GM21367 (cell line): ENCODE measurements around the gene GBP1.
"Not testable (repeated sequence)": the region's sequence is repeated elsewhere in the genome, so short reads cannot be mapped to it uniquely, and the experiment has no call there.

Source experiments
- ATAC-seq: cut with Tn5 transposase; IDR thresholded peaks from one replicate; pipeline ENCODE4 v1.9.1; 2021; ENCODE audit not compliant: unreplicated experiment

The GBP1 gene

GRCh38 chr1:89051955-89052312 is 13.1 kb downstream of the GBP1 start:
- no peak for ATAC-seq

GRCh38 chr1:89051300-89051954 is 13.6 kb downstream of the GBP1 start:
- ATAC-seq: no peak

GRCh38 chr1:89050649-89051033 is 14.4 kb downstream of the GBP1 start:
- ATAC-seq: no peak

GRCh38 chr1:89049901-89050648 is 14.9 kb downstream of the GBP1 start:
- ATAC-seq: not testable (repeated sequence)

GRCh38 chr1:89049187-89049586 is 15.8 kb downstream of the GBP1 start:
- not testable (repeated sequence) for ATAC-seq

- no peak for ATAC-seq
These were observed 17.3 kb downstream of the GBP1 start for GRCh38 chr1:89047734-89048133.

- ATAC-seq: peak; percentile 49
These were observed 18.5 kb downstream of the GBP1 start for GRCh38 chr1:89046318-89047183.

- no peak for ATAC-seq
These were observed 19.9 kb downstream of the GBP1 start for GRCh38 chr1:89044970-89045721.

- no peak for ATAC-seq
These were observed 21.1 kb downstream of the GBP1 start for GRCh38 chr1:89043940-89044339.

- no peak for ATAC-seq
These were observed 22.5 kb downstream of the GBP1 start for GRCh38 chr1:89042491-89042890.

GRCh38 chr1:89041721-89042120 is 23.3 kb downstream of the GBP1 start:
- no peak for ATAC-seq

GRCh38 chr1:89041119-89041641 is 23.8 kb downstream of the GBP1 start:
- ATAC-seq: peak; percentile 87

GRCh38 chr1:89040315-89040626 is 24.7 kb downstream of the GBP1 start:
- no peak for ATAC-seq

GRCh38 chr1:89037186-89037585 is 27.8 kb downstream of the GBP1 start:
- no peak for ATAC-seq

GRCh38 chr1:89035080-89035479 is 29.9 kb downstream of the GBP1 start:
- no peak for ATAC-seq

- not testable (repeated sequence) for ATAC-seq
These were observed 31.0 kb downstream of the GBP1 start for GRCh38 chr1:89034004-89034403.

GRCh38 chr1:89029051-89029450 is 36.0 kb downstream of the GBP1 start:
- not testable (repeated sequence) for ATAC-seq

- no peak for ATAC-seq
These were observed 39.1 kb downstream of the GBP1 start for GRCh38 chr1:89025928-89026327.

- ATAC-seq: no peak
These were observed 42.0 kb downstream of the GBP1 start for GRCh38 chr1:89023026-89023425.

GRCh38 chr1:89022167-89022959 is 42.6 kb downstream of the GBP1 start, which contains the start of gene GBP3:
Gene GBP3 (minus strand): TSS chr1:89022866. CDS start chr1:89020721, 2,145 bp downstream.
- peak; percentile 63 for ATAC-seq
